Neural progenitor cell (in vitro differentiated cells): Measurements from ENCODE around the gene RXRA. TPM values are rescaled to one million over a fixed set of nuclear protein-coding genes. Genes with fewer than 3 reads are reported as not detected.

ENCODE experiments used
- DNase-seq: peaks from one replicate; pipeline ENCODE4 v3.0.0-alpha.2; 2016; ENCODE audit warnings: low spot score
- H2AFZ ChIP-seq: fragments of 200-600 bp; sonication (generic); replicated peaks from 2 replicates; pipeline ENCODE4 v1.6.1; 2016; ENCODE audit warnings: antibody characterized with exemption
- H3F3A ChIP-seq: fragments of 200-600 bp; sonication (generic); 2 replicates; pipeline ENCODE4 v1.6.1; 2016; ENCODE audit warnings: antibody characterized with exemption, low read depth
- H3K27ac ChIP-seq: fragments of 200-600 bp; sonication (generic); 2 replicates; pipeline ENCODE4 v1.5.1; 2016; ENCODE audit warnings: mild to moderate bottlenecking
- H3K27me3 ChIP-seq: fragments of 200-600 bp; sonication (generic); 2 replicates; pipeline ENCODE4 v1.6.1; 2016; ENCODE audit warnings: mild to moderate bottlenecking, moderate library complexity
- H3K36me3 ChIP-seq: fragments of 200-600 bp; sonication (generic); 2 replicates; pipeline ENCODE4 v1.5.1; 2016
- H3K4me1 ChIP-seq: fragments of 200-600 bp; sonication (generic); 2 replicates; pipeline ENCODE4 v1.6.1; 2016; ENCODE audit warnings: mixed run types
- H3K4me2 ChIP-seq: fragments of 200-600 bp; sonication (generic); 2 replicates; pipeline ENCODE4 v1.6.1; 2016
- H3K4me3 ChIP-seq: fragments of 200-600 bp; sonication (generic); 2 replicates; pipeline ENCODE4 v1.5.1; 2016
- H3K79me2 ChIP-seq: fragments of 200-600 bp; sonication (generic); 2 replicates; pipeline ENCODE4 v1.6.1; 2016; ENCODE audit warnings: low read depth
- H3K9ac ChIP-seq: fragments of 200-600 bp; sonication (generic); 2 replicates; pipeline ENCODE4 v1.6.1; 2016
- H3K9me3 ChIP-seq: fragments of 200-600 bp; sonication (generic); 2 replicates; pipeline ENCODE4 v1.5.1; 2016; ENCODE audit warnings: low read depth
- H4K20me1 ChIP-seq: fragments of 200-600 bp; sonication (generic); 2 replicates; pipeline ENCODE4 v1.6.1; 2016; ENCODE audit warnings: low read depth
- H3K27ac Mint-ChIP-seq: 3 replicates; pipeline ENCODE4 v1.8.0; 2021; ENCODE audit warnings: mixed read lengths
- H3K27me3 Mint-ChIP-seq: 2 replicates; pipeline ENCODE4 v1.8.0; 2022; ENCODE audit warnings: low read depth, mild to moderate bottlenecking, inconsistent platforms, moderate library complexity, mixed read lengths; ENCODE audit not compliant: insufficient read depth
- H3K36me3 Mint-ChIP-seq: 3 replicates; pipeline ENCODE4 v1.8.0; 2021; ENCODE audit warnings: mixed read lengths
- H3K4me1 Mint-ChIP-seq: 3 replicates; pipeline ENCODE4 v1.8.0; 2021; ENCODE audit warnings: mixed read lengths
- H3K4me3 Mint-ChIP-seq: 3 replicates; pipeline ENCODE4 v1.8.0; 2021; ENCODE audit warnings: mild to moderate bottlenecking, moderate library complexity, mixed read lengths
- H3K9me3 Mint-ChIP-seq: 3 replicates; pipeline ENCODE4 v1.8.0; 2020; ENCODE audit warnings: mixed read lengths
- CTCF ChIP-seq: fragments of 200-600 bp; sonication (generic); IDR thresholded peaks from 2 replicates; pipeline ENCODE4 v1.5.1; 2017; ENCODE audit warnings: antibody characterized with exemption, mild to moderate bottlenecking
- EZH2 ChIP-seq: fragments of 200-600 bp; sonication (generic); IDR thresholded peaks from 2 replicates; pipeline ENCODE4 v1.6.1; 2017; ENCODE audit warnings: antibody characterized with exemption, mild to moderate bottlenecking, moderate library complexity
- EZH2phosphoT487 ChIP-seq: fragments of 200-600 bp; sonication (generic); IDR thresholded peaks from 2 replicates; pipeline ENCODE4 v1.6.1; 2017; ENCODE audit warnings: antibody characterized with exemption
- total RNA-seq: library from RNA; depleted of rRNA; stranded (reverse); fragments of >200 nt; gene quantifications from 2 replicates; pipeline ENCODE4 v1.2.3, GENCODE V29; 2015; ENCODE audit warnings: low replicate concordance

Gene RXRA
- total RNA-seq, 1 donor from 2014 or later: 11.6 TPM

GRCh38 chr9:134440636-134441226 lies 114.5 kb downstream of the RXRA start:
- H3K79me2 ChIP-seq: no peaks in the 10 kb centered on the region
- H3K27ac Mint-ChIP-seq: no peak overlapping the region
- peaks cover 6% of the 10 kb centered on the region for H3K27me3 Mint-ChIP-seq
- peaks cover 4% of the 10 kb centered on the region for H3K36me3 Mint-ChIP-seq
- H3K27me3 ChIP-seq: no peaks in the 10 kb centered on the region
- TF ChIP-seq EZH2: no peak
- no peak for TF ChIP-seq CTCF
- TF ChIP-seq EZH2phosphoT487: no peak
- H3F3A ChIP-seq: peaks cover 4% of the 10 kb centered on the region
- peaks cover 4% of the 10 kb centered on the region for H4K20me1 ChIP-seq
- H3K9me3 Mint-ChIP-seq: no peaks in the 10 kb centered on the region
- no peak overlapping the region for H3K27ac ChIP-seq
- no peak overlapping the region for H3K4me2 ChIP-seq
- no peak overlapping the region for H3K4me3 ChIP-seq
- no peaks in the 10 kb centered on the region for H3K36me3 ChIP-seq
- no peak overlapping the region for H3K9ac ChIP-seq
- peaks cover 17% of the 10 kb centered on the region for H3K4me1 ChIP-seq
- H3K4me3 Mint-ChIP-seq: peak overlapping the region; percentile 3
- no peak overlapping the region for H2AFZ ChIP-seq
- H3K9me3 ChIP-seq: no peaks in the 10 kb centered on the region
- no peak for DNase-seq
- peaks cover 35% of the 10 kb centered on the region for H3K4me1 Mint-ChIP-seq

DNA sequence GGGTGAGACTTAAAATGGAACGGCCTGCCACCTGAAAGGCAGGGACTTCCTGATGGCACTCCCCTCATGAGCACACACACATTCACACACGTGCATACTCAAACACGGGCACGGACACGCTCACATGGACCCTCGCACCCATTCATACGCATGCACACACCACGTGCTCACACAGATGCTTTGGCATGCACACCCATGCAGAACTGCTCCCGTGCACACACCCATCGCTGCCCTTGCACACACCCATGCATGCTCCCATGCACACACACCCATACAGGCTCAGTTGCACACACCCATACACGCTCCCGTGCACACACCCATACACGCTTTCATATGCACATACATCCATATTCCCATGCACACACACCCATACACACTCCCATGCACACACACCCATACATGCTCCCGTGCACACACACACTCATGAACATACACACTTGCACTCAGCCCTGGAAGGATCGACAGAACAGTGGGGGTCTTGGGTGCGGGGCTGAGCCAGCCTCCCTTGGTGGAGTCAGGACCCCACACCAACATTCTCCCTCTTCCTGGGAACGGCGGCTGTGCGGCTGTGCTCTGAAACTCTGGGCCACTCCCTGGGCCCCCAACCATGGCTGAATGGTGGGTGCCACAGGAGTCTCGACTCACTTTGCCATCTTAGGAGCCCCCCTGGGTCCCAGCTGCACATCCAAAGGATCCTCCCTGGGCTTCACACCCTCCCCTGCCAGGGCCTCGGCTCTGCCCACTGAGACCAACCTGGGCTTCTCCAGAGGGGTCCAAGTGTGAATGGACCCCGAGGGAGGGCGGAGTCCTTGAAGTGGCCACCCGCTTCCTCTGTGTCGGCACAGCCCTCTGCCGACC lies 115.2 kb downstream of the RXRA start:
- Histone ChIP-seq H3K9me3 (no peaks in the 10 kb centered on the region), H2AFZ (no peak overlapping the region), H3K36me3 (no peaks in the 10 kb centered on the region), H3K79me2 (no peaks in the 10 kb centered on the region), H3K27ac (no peak overlapping the region), H3K27me3 (no peaks in the 10 kb centered on the region), H3F3A (peaks cover 4% of the 10 kb centered on the region), H3K4me1 (peaks cover 17% of the 10 kb centered on the region), H4K20me1 (peaks cover 4% of the 10 kb centered on the region), H3K4me3 (no peak overlapping the region), H3K4me2 (no peak overlapping the region), H3K9ac (no peak overlapping the region)
- TF ChIP-seq CTCF (no peak), EZH2phosphoT487 (no peak)
- Mint-ChIP-seq H3K27ac (no peak overlapping the region), H3K4me3 (peak overlapping the region; percentile 3), H3K9me3 (no peaks in the 10 kb centered on the region), H3K4me1 (peaks cover 27% of the 10 kb centered on the region), H3K27me3 (peaks cover 6% of the 10 kb centered on the region), H3K36me3 (peaks cover 2% of the 10 kb centered on the region)
- no peak for DNase-seq

DNA sequence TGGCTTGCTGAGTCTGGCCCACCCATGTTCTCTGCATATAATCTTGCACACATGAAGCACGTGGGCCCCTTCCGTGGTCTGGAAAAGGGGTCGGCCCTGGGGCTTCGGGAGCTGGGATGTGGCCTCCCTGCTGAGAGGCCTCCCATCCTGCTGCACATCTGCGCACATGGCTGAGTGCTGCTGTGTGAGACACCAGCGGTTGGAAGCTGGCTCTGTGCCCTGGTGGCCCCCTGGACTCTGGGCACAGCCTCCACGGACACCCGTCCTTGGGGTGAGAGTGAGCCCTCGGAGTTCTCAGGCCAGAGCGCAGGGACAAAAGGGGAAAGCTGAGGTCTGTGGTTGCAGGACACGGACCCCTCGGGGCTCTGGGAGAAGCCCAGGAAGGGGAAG lies 115.8 kb downstream of the RXRA start:
- no peak overlapping the region for H3K4me3 Mint-ChIP-seq
- H3K4me2 ChIP-seq: no peak overlapping the region
- no peak overlapping the region for H2AFZ ChIP-seq

More for the DNA sequence above, 115.8 kb downstream of the RXRA start:
- Histone ChIP-seq H3K79me2 (no peaks in the 10 kb centered on the region), H3F3A (peaks cover 4% of the 10 kb centered on the region), H3K9me3 (no peaks in the 10 kb centered on the region), H3K27ac (no peak overlapping the region), H3K9ac (no peak overlapping the region), H3K36me3 (no peaks in the 10 kb centered on the region), H4K20me1 (peaks cover 4% of the 10 kb centered on the region), H3K4me3 (no peak overlapping the region), H3K27me3 (no peaks in the 10 kb centered on the region), H3K4me1 (peaks cover 17% of the 10 kb centered on the region)
- H3K27me3 Mint-ChIP-seq: peaks cover 6% of the 10 kb centered on the region
- no peak for DNase-seq
- no peaks in the 10 kb centered on the region for H3K9me3 Mint-ChIP-seq
- TF ChIP-seq EZH2 (no peak), EZH2phosphoT487 (no peak), CTCF (no peak)
- H3K4me1 Mint-ChIP-seq: peaks cover 22% of the 10 kb centered on the region
- H3K36me3 Mint-ChIP-seq: no peaks in the 10 kb centered on the region
- H3K27ac Mint-ChIP-seq: no peak overlapping the region
